Epithelial cell of esophagus (primary cell): ENCODE measurements around the gene MAD1L1.

Experiments used
- DNase-seq: peaks from one replicate; pipeline ENCODE4 v3.0.0; 2010; ENCODE audit warnings: low read depth
- H3K4me3 ChIP-seq: 2 replicates; pipeline ENCODE4 v1.5.1; 2011; ENCODE audit warnings: mild to moderate bottlenecking, low read length, control low read depth
- CTCF ChIP-seq: IDR thresholded peaks from 2 replicates; pipeline ENCODE4 v1.5.1; 2011; ENCODE audit warnings: low read depth, mild to moderate bottlenecking, low read length, control low read depth, inconsistent platforms; ENCODE audit not compliant: insufficient read depth; ENCODE audit errors: missing control alignments

MAD1L1 gene

GRCh38 chr7:2237109-2237602 is 4.4 kb upstream of the MAD1L1 start:
- H3K4me3 ChIP-seq = no peak overlapping the region
- DNase-seq = peak; percentile 88
- TF ChIP-seq CTCF = no peak

DNA sequence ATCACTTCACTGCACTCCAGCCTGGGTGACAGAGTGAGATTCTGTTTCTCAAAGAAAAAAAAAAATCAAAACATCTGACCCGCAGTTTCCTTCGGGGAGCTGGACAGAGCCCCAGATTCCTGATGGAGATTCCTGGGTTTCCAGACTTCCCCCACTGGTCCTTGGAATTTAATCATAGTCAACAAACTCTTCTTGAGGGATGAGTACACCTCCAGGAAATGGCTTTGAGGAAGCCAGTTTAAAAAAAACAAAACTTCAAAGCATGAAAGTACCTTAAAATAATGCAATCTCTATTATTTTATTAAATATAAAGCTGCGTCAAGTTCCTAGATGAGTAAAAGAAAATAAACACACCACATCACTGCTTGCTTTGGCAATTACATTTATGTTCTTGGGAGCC is 1.2 kb upstream of the MAD1L1 start:
- TF ChIP-seq CTCF = no peak
- no peak for DNase-seq
- no peak overlapping the region for H3K4me3 ChIP-seq

GRCh38 chr7:2231992-2232765 is 566 bp downstream of the MAD1L1 start:
- no peak for TF ChIP-seq CTCF
- DNase-seq = no peak
- H3K4me3 ChIP-seq = peak overlapping the region; percentile 65

- TF ChIP-seq CTCF = no peak
- no peak for DNase-seq
- no peak overlapping the region for H3K4me3 ChIP-seq
These were observed 1.9 kb downstream of the MAD1L1 start for GRCh38 chr7:2230882-2231281.

GRCh38 chr7:2230226-2230625 is 2.5 kb downstream of the MAD1L1 start:
- H3K4me3 ChIP-seq = no peak overlapping the region
- DNase-seq = no peak
- TF ChIP-seq CTCF = no peak

DNA sequence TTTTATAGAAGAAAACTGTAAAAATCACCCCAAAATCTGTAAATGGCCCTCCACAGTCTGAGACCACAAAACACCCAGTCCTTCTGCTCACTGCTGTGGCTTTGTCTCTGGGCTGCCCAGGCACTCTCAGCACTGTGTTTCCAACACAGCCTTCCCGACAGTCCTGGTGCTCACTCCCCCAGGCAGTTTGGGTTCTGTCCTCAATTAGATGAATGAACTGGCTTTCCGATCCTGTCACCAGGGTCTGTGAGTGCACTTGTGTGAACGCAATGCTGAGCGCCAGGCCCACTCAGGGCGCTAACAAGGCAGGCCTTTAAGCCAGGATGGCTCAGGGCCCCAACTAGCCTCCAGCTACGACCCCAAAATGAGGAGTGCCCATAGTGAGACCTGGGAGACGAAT is 3.3 kb downstream of the MAD1L1 start:
- TF ChIP-seq CTCF = no peak
- no peak overlapping the region for H3K4me3 ChIP-seq
- no peak for DNase-seq

GRCh38 chr7:2228921-2229320 is 3.8 kb downstream of the MAD1L1 start:
- DNase-seq = no peak
- H3K4me3 ChIP-seq = no peak overlapping the region
- TF ChIP-seq CTCF = no peak
